Activated gamma-delta T cell (primary cell): ENCODE data around the gene ZNF438.
"Not testable (repeated sequence)": the region's sequence is repeated elsewhere in the genome, so short reads cannot be mapped to it uniquely, and the experiment has no call there.

Experiments
- DNase-seq: peaks from one replicate; lab custom pipeline; 2025; lab: John Stamatoyannopoulos, UW

The ZNF438 gene

GRCh38 chr10:30806850-30807249, 224.8 kb downstream of the ZNF438 start:
- DNase-seq = no peak

- DNase-seq = no peak
These were observed 226.6 kb downstream of the ZNF438 start for GRCh38 chr10:30805061-30805460.

- no peak for DNase-seq
These were observed 227.1 kb downstream of the ZNF438 start for GRCh38 chr10:30804478-30805055.

- no peak for DNase-seq
These were observed 227.8 kb downstream of the ZNF438 start for GRCh38 chr10:30803892-30804322.

GRCh38 chr10:30803058-30803457, 228.6 kb downstream of the ZNF438 start:
- DNase-seq = no peak

GRCh38 chr10:30800368-30800767, 231.3 kb downstream of the ZNF438 start:
- no peak for DNase-seq

GRCh38 chr10:30798646-30799185, 232.9 kb downstream of the ZNF438 start:
- DNase-seq = no peak

- not testable (repeated sequence) for DNase-seq
These were observed 236.6 kb downstream of the ZNF438 start for GRCh38 chr10:30795024-30795423.
